AG04450 (cell line): ENCODE measurements around the gene PER3. TPM values are rescaled to one million over a fixed set of nuclear protein-coding genes. Genes with fewer than 3 reads are reported as not detected.
"Not testable (repeated sequence)": the region's sequence is repeated elsewhere in the genome, so short reads cannot be mapped to it uniquely, and the experiment has no call there.

ENCODE experiments used
- CTCF ChIA-PET: fragments of 300-600, 350-600 bp; formaldehyde crosslinking; extraction: SDS; loops from one replicate; lab custom pipeline; 2022; ENCODE audit warnings: antibody characterized with exemption, inconsistent platforms; lab: Charles Lee
- POLR2A ChIA-PET: fragments of 350-600 bp; formaldehyde crosslinking; extraction: SDS; loops from one replicate; lab custom pipeline; 2021; ENCODE audit warnings: antibody characterized with exemption, inconsistent platforms; lab: Yijun Ruan, JAX
- DNase-seq: peaks from one replicate; pipeline ENCODE4 v3.0.0-alpha.2; 2011; ENCODE audit warnings: low read depth, low spot score
- H3K27ac ChIP-seq: one replicate; pipeline ENCODE4 v1.5.1; 2012; ENCODE audit warnings: low read depth, low read length, control low read depth
- H3K27me3 ChIP-seq: one replicate; pipeline ENCODE4 v1.6.0; 2012; ENCODE audit warnings: low read length; ENCODE audit not compliant: control insufficient read depth, insufficient read depth
- H3K4me3 ChIP-seq: 2 replicates; pipeline ENCODE4 v1.5.1; 2011; ENCODE audit warnings: mild to moderate bottlenecking, low read depth, low read length, control low read depth
- H3K9me3 ChIP-seq: 2 replicates; pipeline ENCODE4 v1.5.1; 2012; ENCODE audit warnings: low read length; ENCODE audit not compliant: control insufficient read depth, insufficient read depth
- polyA plus RNA-seq: library from polyadenylated mRNA; depleted of rRNA; stranded (reverse); fragments of >200 nt; gene quantifications from 2 replicates; pipeline ENCODE4 v1.2.3, GENCODE V29; 2011
- TF ChIP-seq, protein P1 (sequence below): IDR thresholded peaks from 2 replicates; pipeline ENCODE4 v1.5.1; 2011; ENCODE audit warnings: low read depth, low read length, control low read depth, inconsistent platforms

Gene PER3
- polyA plus RNA-seq, 1 experiment, result 9.1 TPM

DNA sequence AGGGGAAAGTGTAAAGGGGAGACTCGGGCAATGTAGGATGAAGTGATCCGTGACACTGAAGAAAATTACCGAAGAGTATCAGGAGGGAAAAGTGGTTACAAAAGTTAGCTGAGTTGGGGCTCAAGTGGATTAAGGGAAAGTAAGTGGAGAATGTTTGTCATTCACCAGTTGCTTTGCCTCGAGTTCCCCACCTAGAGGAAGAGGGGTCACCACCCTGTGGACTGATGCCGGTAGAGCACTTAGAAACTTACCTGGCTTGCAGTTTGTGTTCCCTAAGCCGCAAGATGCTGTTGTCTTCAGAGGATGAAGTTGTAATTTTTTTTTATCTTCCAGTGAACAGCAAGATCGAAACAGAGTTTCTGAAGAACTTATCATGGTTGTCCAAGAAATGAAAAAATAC is 1.0 kb downstream of the PER3 start:
- DNase-seq, result no peak
- ChIA-PET POLR2A (no interaction called here), CTCF (no interaction called here)
- Histone ChIP-seq H3K9me3 (peaks cover 4% of the 10 kb centered on the region), H3K4me3 (peak overlapping the region; percentile 55; the same call in 1 of the 2 replicates), H3K27me3 (no peaks in the 10 kb centered on the region), H3K27ac (no peak overlapping the region)
- TF ChIP-seq, protein P1, sequence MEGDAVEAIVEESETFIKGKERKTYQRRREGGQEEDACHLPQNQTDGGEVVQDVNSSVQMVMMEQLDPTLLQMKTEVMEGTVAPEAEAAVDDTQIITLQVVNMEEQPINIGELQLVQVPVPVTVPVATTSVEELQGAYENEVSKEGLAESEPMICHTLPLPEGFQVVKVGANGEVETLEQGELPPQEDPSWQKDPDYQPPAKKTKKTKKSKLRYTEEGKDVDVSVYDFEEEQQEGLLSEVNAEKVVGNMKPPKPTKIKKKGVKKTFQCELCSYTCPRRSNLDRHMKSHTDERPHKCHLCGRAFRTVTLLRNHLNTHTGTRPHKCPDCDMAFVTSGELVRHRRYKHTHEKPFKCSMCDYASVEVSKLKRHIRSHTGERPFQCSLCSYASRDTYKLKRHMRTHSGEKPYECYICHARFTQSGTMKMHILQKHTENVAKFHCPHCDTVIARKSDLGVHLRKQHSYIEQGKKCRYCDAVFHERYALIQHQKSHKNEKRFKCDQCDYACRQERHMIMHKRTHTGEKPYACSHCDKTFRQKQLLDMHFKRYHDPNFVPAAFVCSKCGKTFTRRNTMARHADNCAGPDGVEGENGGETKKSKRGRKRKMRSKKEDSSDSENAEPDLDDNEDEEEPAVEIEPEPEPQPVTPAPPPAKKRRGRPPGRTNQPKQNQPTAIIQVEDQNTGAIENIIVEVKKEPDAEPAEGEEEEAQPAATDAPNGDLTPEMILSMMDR, result no peak

DNA sequence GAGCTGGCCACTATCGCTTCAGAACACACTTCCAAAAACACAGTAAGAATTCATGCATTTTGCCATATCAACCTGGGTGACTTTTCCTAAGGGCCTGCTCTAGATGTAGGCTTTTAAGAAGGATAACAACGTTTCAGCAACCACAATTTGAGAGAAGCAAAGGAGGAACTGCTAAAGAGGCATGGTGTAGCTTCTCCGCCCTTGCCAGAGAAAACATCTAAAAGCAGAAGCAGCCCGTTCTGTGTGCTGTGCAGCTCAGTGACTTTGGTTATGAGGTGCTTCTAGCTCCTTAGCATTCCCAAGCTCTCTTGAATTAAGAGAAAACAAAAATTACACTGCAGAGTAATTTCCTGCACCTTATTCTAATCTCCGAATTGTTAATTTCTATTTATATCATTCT is 2.7 kb downstream of the PER3 start:
- Histone ChIP-seq H3K27ac (no peak overlapping the region), H3K9me3 (peaks cover 14% of the 10 kb centered on the region), H3K27me3 (no peaks in the 10 kb centered on the region), H3K4me3 (no peak overlapping the region)
- TF ChIP-seq, protein P1, result no peak
- ChIA-PET CTCF (interaction anchor here (0.8 kb wide), 1 partner anchor 22 kb away, joined by 4 read pairs; no protein-coding TSS in a partner anchor), POLR2A (interaction anchor here (0.5 to 0.6 kb wide), 3 partner anchors 11 to 498 kb away, joined by 3 to 4 read pairs (median 4); no protein-coding TSS in a partner anchor)
- DNase-seq, result no peak

DNA sequence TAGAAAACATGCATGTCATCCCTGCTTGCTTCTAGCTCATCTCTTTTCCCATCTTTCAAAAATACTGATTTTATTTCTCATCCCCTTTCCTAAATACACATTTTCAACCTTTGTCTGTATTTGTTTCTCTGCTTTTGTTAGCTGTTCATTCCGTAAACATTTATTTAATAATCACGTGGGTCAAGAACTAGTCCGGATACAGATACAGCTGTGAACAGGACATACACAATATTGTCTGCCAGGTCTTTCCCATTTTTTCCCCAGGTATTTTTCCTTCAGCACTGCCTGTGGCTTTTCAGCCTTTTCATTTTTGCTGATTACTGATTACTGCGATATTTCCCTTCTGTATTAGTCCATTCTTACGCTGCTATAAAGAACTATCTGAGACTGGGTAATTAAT is 5.7 kb downstream of the PER3 start:
- Histone ChIP-seq H3K27me3 (no peaks in the 10 kb centered on the region), H3K9me3 (peaks cover 12% of the 10 kb centered on the region), H3K27ac (no peak overlapping the region), H3K4me3 (no peak overlapping the region)
- TF ChIP-seq, protein P1, result no peak
- POLR2A ChIA-PET, result no interaction called here
- CTCF ChIA-PET, result no interaction called here
- DNase-seq, result no peak

DNA sequence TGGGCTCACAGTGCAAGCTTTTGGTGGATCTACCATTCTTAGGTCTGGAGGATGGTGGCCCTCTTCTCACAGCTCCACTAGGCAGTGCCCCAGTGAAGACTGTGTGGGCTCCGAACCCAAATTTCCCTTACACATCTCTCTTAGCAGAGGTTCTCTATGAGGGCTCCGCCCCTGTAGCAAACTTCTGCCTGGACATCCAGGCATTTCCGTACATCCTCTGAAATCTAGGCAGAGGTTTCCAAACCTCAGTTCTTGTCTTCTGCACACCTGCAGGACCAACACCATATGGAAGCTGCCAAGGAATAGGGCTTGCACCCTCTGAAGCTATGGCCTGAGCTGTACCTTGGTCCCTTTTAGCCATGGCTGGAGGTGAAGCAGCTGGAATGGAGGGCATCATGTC is 6.9 kb downstream of the PER3 start:
- peaks cover 10% of the 10 kb centered on the region; the same call in 1 of the 2 replicates for H3K9me3 ChIP-seq
- CTCF ChIA-PET, result not testable (repeated sequence)

DNA sequence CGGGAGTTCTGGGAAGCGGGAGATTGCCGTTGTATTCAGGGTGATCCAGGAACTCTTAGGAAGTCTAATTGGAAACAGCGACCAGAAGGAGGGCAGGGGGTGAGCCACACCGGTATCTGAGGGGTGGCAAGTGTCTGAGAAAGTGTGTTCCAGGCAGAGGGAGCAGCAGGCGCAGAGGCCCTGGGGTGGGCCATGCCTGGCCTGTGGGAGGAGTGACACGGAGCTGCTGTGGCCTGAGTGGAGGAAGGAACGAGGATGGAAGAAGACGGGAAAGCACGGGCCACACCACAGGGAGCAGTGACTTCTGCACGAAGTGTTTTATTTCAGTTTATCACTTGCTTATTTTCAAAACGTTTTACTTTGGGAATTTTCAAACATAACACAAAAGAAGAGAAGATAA is 11.3 kb downstream of the PER3 start:
- POLR2A ChIA-PET, result no interaction called here
- H3K27me3 ChIP-seq, result no peaks in the 10 kb centered on the region
- H3K4me3 ChIP-seq, result no peak overlapping the region
- CTCF ChIA-PET, result no interaction called here
- H3K27ac ChIP-seq, result no peak overlapping the region
- peaks cover 7% of the 10 kb centered on the region; the same call in 1 of the 2 replicates for H3K9me3 ChIP-seq
- TF ChIP-seq, protein P1, result no peak
- DNase-seq, result no peak

More for the DNA sequence above, 6.9 kb downstream of the PER3 start:
- DNase-seq, H3K27ac ChIP-seq, H3K4me3 ChIP-seq, POLR2A ChIA-PET, H3K27me3 ChIP-seq: not testable (repeated sequence)
